WTC11 (cell line): ENCODE data around the gene COL1A1.

Source experiments
- CBFB ChIP-seq: sonication (generic); formaldehyde crosslinking; IDR thresholded peaks from 2 replicates; pipeline ENCODE4 v1.8.1; 2022; ENCODE audit warnings: mild to moderate bottlenecking, low read depth, missing genetic modification reagents
- CREM ChIP-seq: sonication (generic); formaldehyde crosslinking; IDR thresholded peaks from 2 replicates; pipeline ENCODE4 v1.8.1; 2022; ENCODE audit warnings: mild to moderate bottlenecking, missing genetic modification reagents, moderate library complexity
- CTCF ChIP-seq: fragments of 200-600 bp; IDR thresholded peaks from 2 replicates; pipeline ENCODE4 v1.8.0; 2022; ENCODE audit warnings: antibody characterized with exemption
- ELF4 ChIP-seq: sonication (generic); formaldehyde crosslinking; IDR thresholded peaks from 2 replicates; pipeline ENCODE4 v1.8.1; 2022; ENCODE audit warnings: low read depth, mild to moderate bottlenecking, moderate library complexity, missing genetic modification reagents
- HMGXB4 ChIP-seq: sonication (generic); formaldehyde crosslinking; IDR thresholded peaks from 2 replicates; pipeline ENCODE4 v1.8.1; 2023; ENCODE audit warnings: mild to moderate bottlenecking, moderate library complexity, missing genetic modification reagents
- MAX ChIP-seq: sonication (generic); formaldehyde crosslinking; IDR thresholded peaks from 2 replicates; pipeline ENCODE4 v1.8.0; 2022; ENCODE audit warnings: mild to moderate bottlenecking, missing genetic modification reagents
- NR3C1 ChIP-seq: sonication (generic); formaldehyde crosslinking; conservative IDR thresholded peaks from 2 replicates; pipeline ENCODE4 v1.8.1; 2023; ENCODE audit warnings: low read depth, mild to moderate bottlenecking, missing genetic modification reagents
- SP1 ChIP-seq: sonication (generic); formaldehyde crosslinking; conservative IDR thresholded peaks from 2 replicates; pipeline ENCODE4 v1.8.1; 2022; ENCODE audit warnings: missing genetic modification reagents
- USF1 ChIP-seq: sonication (generic); formaldehyde crosslinking; IDR thresholded peaks from 2 replicates; pipeline ENCODE4 v1.8.0; 2022; ENCODE audit warnings: mild to moderate bottlenecking, missing genetic modification reagents
- USF2 ChIP-seq: sonication (generic); formaldehyde crosslinking; IDR thresholded peaks from 2 replicates; pipeline ENCODE4 v1.8.1; 2023; ENCODE audit warnings: mild to moderate bottlenecking, missing genetic modification reagents, moderate library complexity
- ZBTB43 ChIP-seq: sonication (generic); formaldehyde crosslinking; IDR thresholded peaks from 2 replicates; pipeline ENCODE4 v1.8.1; 2023; ENCODE audit warnings: mild to moderate bottlenecking, missing genetic modification reagents
- ZNF396 ChIP-seq: fragments of 250-450 bp; sonication (Bioruptor Pico); IDR thresholded peaks from 2 replicates; pipeline ENCODE4 v1.8.0; 2021; ENCODE audit warnings: mild to moderate bottlenecking, moderate library complexity, borderline replicate concordance

- TF ChIP-seq USF2 (no peak), CTCF (no peak), CREM (no peak), SP1 (CRISPR knock-in tag) (no peak), MAX (CRISPR knock-in tag) (no peak), NR3C1 (no peak), ELF4 (no peak), ZBTB43 (CRISPR knock-in tag) (no peak), USF1 (CRISPR knock-in tag) (no peak), ZNF396 (CRISPR knock-in tag) (no peak), HMGXB4 (CRISPR knock-in tag) (no peak), CBFB (CRISPR knock-in tag) (no peak)
Measured at GRCh38 chr17:50164697-50164988, 36.8 kb downstream of the COL1A1 start.
